Left colon (tissue), 2 donors: ENCODE measurements around the gene ASIC3. TPM values are rescaled to one million over a fixed set of nuclear protein-coding genes. Genes with fewer than 3 reads are reported as not detected.
A peak's percentile ranks its signal among the peaks of the same experiment; 100 is the strongest.

Experiments
- ATAC-seq: fragments of 200-7000 bp; cut with Tn5 transposase; one replicate; pipeline ENCODE4 v1.9.1; 2020; ENCODE audit warnings: mild to moderate bottlenecking, moderate library complexity
- DNase-seq, 2 donors: peaks; one replicate each; pipeline ENCODE4 v3.0.0-alpha.2; 2020
- intact Hi-C, 2 donors: fragments of 100-400 bp; cut with DNase I in 1 of 2; cut with micrococcal nuclease in 1 of 2; formaldehyde crosslinking; loops; one replicate each; pipeline versions ENCODE4 v1.11.2 to v1.14.0; 2022; cut with DNase I, micrococcal nuclease
- total RNA-seq, 2 donors: library from RNA; stranded (reverse); fragmentation: NEBNext Ultra II Directional; extraction: Animal tissue kit (Norgen Biotek cat#: 25700); gene quantifications; one replicate each; pipeline ENCODE4 v1.2.1, GENCODE V29; 2021
- donor health status: DM: no; HTN: no; CAD: no.
- donor health status: DM: yes; HTN: yes; CAD: no.

Gene ASIC3
- total RNA-seq, 2 donors from 2014 or later = 1.4 to 2.3 TPM

DNA sequence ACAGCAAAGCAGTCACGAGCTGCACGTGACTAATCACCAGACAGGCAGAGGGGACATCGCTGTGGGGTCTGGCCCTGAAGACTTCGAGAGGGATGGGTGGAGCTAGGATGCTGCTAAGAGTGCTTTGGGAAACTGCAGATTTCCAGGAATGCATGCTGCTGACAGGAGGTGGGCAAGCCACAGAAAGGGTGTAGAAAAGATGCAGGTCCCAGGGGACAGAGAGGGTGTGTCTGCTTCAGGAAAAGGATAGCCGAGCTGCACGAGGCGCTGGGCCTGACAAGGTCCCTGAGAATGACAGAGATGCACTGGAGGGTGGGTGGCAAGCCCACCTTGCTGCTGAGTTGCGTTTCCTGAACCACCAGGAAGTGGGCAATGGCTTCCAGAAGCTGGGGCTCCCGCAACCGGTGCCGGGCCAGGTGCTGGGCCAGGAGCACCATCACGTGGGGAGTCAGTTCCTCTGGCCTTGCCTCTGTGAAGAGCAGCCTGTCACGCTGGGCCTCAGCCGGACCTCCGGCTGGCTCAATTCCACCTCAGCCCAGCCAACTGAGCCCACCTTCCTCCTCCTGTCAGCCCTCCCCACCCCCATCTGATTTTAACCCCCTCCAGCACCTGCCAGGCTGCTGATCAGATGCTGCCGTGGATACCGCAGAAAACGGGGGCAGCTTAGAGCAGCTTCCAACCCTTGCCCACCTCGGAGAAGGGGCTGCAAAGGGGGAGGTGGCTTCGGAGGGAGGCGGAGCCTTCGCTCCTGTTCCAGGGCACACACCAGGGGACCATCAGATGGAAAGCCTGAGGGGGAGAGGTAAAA lies 30.1 kb downstream of the ASIC3 start:
- intact Hi-C loops = no loop called here
- DNase-seq (no peak), ATAC-seq (no peak)

DNA sequence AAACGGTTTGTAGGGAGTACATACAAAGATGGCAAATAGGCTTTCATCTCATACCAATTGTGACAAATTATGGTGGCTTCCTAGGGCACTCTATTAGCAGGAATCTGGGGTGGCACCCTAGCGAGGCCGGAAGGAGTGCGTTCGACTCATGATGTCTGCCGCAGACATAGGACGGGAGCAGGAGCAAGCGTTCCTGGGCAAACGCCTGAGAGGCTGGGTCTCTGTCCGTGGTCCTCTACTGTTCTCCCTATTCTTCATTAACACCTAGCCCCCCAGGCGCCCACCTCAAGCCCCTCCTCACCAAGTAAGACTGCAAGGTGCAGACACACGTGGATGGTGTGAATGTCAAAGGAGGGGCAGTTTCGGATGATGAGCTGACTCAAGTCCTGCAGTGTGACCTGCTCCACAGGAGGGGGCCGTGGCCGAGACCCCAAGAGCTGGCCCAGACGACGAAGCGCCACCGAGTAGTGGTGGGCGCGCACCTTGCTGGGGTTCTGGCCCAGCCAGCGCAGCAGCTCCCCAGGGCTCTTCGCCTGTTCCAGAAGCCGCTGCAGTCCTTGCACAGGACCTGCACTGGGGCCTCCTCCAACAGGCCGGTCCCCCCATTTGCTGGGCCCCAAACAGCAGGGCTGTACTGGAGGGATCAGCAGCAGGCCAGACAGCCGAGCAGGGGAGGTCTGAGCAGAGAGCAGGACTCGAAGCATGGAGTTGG lies 31.0 kb downstream of the ASIC3 start:
- intact Hi-C loops = no loop called here
- no peak for DNase-seq
- no peak for ATAC-seq

DNA sequence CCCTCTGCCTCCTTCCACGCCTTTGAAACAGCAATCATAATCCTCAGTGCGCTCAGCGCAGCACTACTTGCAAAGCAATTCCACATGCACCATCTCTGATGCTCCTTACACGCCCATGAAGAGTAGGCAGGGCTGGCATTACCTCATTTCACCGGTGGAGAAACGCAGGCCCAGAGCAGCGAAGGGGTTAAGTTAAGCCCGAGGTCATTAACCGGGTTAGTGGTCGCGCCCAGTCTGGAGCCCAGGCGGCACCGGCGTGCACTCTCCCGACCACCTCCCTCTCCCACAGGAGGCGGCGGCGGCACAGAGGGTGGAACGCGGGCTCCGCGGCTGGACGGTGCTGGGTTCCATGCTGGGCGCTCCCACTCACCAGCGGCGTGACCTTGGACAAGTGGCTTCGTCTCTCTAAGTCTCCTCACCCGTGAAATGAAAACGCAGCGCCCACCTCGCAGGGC lies 31.8 kb downstream of the ASIC3 start:
- intact Hi-C loops = no loop called here
- DNase-seq (peak; percentile 56 to 60), ATAC-seq (peak; percentile 36)

DNA sequence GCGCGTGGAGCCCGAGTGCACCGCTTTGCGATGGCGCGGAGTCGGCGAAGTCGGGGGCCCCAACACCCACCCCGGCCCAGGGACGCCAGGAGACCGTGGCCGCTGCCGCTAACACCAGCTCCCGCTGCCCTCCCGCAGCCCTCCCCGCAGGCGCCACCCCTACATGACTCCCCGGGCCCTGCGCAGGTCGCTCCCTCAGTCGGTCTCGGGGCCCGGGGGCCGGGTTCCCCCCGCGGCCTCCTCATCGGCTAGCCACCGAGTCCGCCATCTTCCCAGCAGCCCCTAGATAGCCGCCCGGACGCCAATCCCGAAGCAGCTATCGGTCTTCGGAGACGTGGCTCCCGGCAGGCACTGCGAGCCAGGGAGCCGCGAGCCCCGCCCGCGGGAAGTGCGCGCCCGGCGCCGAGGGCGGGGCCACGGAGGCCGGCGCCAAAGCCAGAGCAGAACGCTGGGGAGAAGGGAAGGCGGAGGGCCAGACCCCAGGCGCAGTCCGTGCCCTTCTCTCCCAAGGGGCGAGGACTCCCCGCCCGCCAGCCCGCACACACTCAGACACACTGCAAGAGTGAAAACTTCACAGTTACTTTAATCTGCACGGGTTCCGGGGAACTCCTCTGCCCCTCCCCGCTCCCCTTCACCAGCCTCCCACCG lies 32.3 kb downstream of the ASIC3 start, which contains the start of gene FASTK:
Gene FASTK (minus strand): TSS at position 288 of the 648 bp plus-strand sequence. CDS start 43 bp downstream, at position 245.
- intact Hi-C loops = no loop called here
- DNase-seq (peak; percentile 91 to 93), ATAC-seq (peak; percentile 80)

DNA sequence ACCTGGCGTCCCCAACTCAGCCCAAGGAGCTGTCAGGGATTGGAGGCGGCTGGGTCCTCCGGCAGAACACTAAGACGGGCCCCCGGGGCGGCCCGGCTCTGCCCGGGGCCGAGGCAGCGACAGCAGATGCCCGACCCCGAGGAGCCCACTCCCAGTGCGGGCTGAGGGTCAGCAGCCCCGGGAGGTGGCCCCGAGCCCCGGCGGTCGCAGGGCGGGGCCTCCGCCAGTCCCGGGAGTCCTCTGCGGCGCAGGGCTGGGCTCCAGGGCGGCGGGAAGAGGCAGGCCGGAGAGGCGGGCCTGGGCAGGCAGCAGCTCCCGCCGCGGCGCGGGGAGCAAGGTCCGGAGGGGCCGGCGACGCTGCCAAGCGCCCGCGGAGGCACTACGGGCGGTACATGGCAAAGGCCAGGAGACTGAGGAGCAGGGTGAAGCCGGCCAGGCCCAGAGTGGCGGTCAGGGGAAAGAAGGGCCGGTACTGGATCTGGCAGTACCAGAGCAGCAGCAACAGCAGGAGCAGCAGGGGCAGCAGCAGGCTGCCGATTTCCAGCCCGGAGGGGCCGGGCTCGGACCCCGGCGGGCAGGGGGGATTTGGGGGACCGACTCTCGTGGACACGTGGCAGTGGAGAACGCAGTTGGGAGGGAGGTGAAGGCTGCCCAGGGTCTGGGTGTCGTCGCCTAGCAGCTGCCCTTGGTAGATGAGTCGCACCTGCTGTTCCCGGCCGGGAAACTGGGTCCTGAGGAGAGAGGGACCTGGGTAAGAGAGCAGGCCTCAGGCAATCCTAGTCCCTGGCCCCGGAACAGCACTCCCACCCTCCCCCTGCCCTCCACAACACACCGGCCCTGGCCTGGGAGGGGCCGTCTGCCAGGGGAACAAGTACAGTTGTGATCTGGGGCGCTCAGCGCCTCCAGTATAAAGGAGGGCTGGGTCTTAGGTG lies 33.1 kb downstream of the ASIC3 start:
- intact Hi-C loops = no loop called here
- peak; percentile 51 to 59 for DNase-seq
- peak; percentile 50 for ATAC-seq

DNA sequence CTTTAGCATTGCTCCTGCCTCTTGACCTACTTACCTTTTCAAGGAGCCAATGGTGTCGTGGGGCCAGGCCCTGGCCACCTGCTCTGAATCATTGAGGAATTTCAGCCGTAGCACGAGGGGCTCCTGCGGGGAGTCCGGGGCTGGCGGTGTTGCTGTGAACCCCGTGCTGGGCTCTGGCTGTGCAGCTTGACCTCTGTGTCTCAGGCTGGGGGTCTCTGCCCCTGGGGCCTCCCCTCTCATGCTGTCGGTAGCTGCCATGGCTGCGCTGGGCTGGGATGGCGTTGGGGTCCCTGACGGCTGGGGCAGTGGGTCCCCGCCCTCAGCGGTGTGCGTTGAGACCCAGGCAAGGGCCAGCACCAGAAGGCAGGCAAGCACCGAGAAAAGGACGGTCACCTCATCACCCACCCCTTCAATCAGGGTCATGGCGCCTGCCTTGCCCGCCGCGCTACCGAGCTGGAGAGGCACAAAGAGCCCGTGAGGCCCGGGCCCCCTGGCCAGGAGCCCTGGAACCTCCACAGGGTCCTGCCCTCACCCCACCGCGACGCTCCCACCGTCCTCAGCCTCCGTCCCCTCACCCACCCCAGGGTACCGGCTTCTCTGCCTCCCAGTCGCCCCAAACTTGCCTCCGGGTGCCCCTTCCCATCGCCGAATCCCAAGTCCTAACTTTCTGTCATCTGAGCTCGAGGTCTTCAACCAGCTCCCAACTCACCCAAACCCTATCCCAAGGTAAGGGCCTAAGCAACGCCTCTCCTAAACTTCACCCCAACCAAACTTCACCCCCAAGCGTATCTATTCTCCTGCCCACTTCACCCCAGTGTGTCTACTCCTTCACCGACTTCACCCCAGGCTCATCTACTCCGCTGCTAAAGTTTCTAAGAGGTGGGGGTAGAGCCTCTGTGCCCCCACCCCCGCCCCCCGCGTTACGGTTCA lies 34.1 kb downstream of the ASIC3 start:
- intact Hi-C loops = no loop called here
- ATAC-seq = no peak
- DNase-seq = no peak

DNA sequence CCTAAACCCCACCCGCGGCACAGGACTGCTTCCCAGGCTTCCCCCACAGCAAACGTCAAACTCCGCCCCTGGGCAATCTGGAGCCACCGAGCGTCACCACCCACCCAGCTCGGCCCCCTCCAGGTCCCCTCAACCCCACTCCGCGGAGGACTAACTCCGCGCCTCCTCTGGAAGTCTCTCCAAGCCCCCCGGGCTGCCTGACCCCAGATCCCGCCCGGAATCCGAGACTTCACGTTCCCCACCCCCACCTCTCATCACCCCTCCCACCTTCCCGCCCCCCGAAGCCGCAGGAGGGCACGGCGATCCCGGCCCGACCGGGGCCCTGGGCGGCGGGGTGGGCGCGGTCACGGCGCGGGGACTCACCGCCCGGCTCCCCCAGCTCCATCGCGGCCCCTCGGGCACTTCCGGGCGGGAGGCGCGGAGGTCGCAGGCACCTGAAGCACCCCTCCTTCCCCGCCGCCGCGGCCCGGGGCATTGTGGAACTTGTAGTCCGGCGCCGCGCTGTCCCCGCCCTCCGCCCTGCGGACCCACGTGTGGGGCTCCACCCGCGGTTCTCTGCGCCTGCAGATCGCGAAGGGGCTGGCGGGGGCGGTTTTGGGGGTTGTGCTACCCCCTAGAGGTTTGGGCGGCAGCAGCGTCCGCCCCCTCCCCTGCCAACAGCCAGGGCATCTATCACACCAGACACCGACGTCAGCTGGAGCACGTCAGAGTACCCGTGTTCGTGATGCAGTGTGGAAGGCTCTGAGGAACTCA lies 34.9 kb downstream of the ASIC3 start, which contains the start of gene TMUB1:
Gene TMUB1 (minus strand): TSS at position 423 of the 753 bp plus-strand sequence. CDS start 930 bp downstream, outside the sequence.
- DNase-seq (peak; percentile 83 to 90), ATAC-seq (peak; percentile 29)
- intact Hi-C loops = no loop called here

DNA sequence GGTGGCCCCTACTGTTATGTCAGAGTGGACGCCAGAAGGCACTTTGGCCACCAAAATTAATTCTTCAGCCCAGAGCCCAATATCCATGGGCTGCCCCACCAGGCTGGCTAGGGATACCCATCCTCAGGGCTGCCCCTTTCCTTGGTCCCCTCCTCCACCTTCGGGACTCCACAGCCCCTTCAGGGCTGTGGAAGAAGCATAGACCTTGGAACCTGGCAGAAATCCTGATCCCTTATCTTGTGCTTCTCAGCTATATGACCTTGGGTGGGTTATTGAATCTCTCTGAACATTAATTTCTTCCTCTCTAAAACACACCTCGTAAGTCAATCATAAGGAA lies 35.5 kb downstream of the ASIC3 start:
- intact Hi-C loops = no loop called here
- no peak for DNase-seq
- no peak for ATAC-seq

DNA sequence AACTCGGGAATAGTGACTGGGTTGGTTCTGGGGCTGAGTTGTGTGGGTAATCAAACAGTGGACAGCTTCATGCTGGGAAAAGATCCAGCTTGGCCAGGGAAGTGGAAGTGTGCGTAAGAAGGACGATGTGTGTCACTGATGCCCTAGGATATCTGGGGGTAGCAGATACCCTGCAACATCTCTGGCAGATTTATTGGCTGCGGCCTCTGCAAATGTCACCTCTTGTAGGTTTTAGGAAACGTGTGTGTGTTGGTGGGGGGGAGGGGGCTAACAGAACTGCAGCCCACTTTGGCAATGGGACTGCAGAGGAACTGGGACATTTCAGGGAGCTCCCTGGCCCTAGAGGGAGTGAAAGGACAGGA lies 37.0 kb downstream of the ASIC3 start:
- no peak for ATAC-seq
- intact Hi-C loops = no loop called here
- no peak for DNase-seq

DNA sequence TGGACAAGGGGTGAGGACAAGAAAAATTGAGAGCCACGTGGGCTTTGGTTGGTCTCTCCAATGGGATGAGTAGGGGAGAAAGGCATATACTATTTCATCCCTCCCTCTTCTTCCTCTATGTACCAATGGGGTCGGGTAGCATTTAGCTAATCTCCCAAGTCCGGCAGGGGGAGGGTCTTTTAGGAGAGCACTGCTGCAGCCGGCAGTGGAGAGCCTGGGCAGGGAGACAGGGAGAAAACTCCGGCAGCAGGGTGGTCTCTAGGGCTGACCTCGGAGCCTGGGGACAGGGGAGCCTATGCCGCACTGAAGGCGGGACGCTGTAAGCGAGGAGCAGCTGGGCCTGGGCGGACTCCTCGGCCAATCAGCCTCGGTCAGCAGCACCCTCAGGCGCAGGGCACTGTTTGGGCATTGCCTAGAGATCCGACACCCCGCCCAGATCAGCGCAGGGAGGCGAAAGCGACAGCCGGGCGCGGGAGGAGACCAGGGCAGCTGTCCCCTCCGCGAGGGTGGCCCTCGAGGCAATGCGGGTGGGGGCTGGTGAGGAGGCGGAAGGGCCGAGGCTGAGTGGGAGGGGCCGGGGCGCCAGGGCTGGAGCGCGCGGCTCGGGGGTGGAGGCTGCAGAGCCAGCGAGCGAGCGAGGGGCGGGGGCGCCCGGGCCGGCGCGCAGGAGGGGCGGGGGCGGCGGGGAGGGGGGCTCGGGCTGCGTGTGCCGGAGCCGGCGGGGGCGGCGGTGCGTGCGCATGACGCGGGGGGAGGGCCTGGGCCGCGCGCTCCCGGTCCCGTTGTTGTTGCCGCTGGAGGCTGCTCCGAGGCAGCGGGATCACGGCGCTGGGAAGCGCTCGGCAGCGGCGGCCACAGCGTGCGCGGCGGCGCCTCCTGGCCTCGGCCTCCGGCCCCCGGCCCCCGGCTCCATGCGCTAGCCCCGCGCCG lies 37.6 kb downstream of the ASIC3 start, which contains the start of gene AGAP3:
Gene AGAP3 (plus strand): TSS at position 785 of the 930 bp plus-strand sequence. CDS start 267 bp downstream, outside the sequence.
- DNase-seq = peak; percentile 91
- intact Hi-C loops = no loop called here
- peak; percentile 60 for ATAC-seq

DNA sequence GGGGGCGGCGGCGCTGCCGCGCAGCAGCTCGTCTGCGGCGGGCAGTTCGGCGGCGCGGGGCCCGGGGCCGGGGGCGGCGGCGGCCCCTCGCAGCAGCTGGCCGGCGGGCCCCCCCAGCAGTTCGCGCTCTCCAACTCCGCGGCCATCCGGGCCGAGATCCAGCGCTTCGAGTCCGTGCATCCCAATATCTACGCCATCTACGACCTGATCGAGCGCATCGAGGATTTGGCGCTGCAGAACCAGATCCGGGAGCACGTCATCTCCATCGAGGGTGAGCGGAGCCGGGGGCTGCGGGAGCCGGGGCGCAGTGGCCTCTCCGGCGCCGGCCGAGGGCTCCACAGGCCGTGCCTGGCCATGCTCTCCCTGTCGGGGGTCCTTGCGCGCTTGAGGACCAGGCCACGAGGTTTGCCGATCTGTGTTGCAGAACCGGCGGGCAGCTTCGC lies 38.5 kb downstream of the ASIC3 start:
- peak in 1 of 2 donors; percentile 48 for DNase-seq
- intact Hi-C loops = no loop called here
- ATAC-seq = no peak

DNA sequence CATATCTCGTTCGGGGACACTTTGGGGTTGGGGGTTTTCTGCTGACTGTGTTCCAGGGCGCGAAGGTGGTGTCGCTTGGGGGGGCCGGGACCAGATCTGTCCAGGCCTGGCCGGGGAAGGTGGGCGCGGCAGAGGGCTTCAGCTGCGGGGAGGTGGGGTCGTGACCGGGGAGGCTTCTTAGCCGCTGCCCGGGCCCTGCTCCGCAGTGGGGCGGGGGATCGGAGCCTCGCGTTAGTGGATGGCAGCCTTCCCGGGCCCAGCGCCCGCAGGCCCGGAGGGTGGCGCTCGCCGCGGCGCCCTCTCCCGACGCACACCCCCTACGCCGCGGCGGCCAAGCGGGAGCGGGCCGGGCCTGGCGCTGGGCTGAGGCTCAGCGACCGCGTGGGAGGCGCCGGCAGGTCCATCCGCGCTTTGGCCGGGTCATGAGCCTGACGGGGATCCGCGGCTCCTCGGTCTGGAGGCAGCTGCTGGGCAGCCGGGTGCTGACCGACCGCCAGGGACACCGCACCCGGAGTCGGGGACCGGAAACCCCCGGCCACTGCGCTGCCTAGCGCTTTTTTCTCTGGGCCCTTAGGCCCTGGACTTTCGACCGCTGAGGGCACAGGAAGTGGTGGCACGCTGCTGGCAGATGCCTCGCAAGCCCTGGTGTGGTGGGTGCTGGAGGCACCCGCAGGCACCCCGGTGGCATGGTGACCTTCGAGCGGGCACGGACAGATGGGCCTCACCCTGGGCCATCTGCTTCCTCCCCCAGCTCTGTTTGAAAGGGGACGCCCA lies 39.1 kb downstream of the ASIC3 start:
- DNase-seq (peak; percentile 71 to 73), ATAC-seq (peak; percentile 59)
- intact Hi-C loops = no loop called here

DNA sequence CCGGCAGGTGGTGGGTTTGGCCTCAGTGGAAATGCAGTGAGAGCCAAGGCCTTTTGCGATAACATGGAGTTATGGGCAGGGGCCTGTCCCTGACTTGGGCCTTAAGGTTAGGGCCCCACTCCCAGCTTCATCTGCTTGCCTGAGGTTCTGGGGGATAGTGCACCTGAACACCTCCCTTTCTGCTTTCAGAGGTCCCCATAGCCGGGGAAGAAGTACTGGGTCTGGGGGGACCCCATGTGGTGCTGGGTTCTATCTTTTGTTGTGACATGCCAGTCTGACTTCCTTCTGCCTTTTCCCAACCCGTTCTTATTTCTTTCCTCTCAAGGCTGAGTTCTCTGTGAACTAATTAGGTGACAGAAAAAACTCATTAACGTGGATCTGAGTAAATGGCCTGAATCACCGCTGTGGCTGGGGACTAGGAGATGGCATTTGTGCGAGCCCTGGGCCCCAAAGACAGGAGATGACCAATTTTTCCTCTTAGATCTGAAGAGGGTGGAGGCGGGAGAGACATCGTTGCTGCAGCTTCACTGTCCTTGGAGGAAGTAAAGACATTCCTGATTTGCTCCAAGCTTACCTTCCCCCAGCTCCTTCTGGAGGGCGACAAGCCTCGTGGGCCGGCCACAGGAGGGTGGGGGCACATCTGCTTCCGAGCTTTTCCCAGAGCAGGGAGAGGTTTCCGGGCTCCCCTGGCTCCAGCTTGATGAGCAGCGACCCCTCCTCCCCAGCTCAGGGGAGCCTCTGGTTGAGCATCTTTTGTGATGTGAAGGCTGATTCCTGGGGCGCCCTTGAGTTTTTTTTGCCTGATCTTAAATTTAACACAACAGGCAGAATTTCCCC lies 39.9 kb downstream of the ASIC3 start:
- no peak for DNase-seq
- no peak for ATAC-seq
- intact Hi-C loops = no loop called here
